GM19452 (cell line): ENCODE measurements around the gene MYL6.
"Not testable (repeated sequence)": the region's sequence is repeated elsewhere in the genome, so short reads cannot be mapped to it uniquely, and the experiment has no call there.

Experiments
- ATAC-seq: cut with Tn5 transposase; IDR thresholded peaks from one replicate; pipeline ENCODE4 v1.9.1; 2021; ENCODE audit not compliant: unreplicated experiment

The MYL6 gene

GRCh38 chr12:56158029-56158925, at the start of gene MYL6:
Gene MYL6 (plus strand): TSS chr12:56158359. CDS start chr12:56158402, 43 bp downstream.
- peak; percentile 76 for ATAC-seq

- ATAC-seq: no peak
These were observed 47.6 kb upstream of the MYL6 start for GRCh38 chr12:56110571-56110970.

- ATAC-seq: no peak
These were observed 44.1 kb upstream of the MYL6 start for GRCh38 chr12:56114084-56114483.

GRCh38 chr12:56115329-56115728, 42.8 kb upstream of the MYL6 start:
- no peak for ATAC-seq

- peak; percentile 46 for ATAC-seq
These were observed 41.7 kb upstream of the MYL6 start, which contains the start of gene RPL41 for GRCh38 chr12:56116267-56117081. Gene RPL41 (plus strand): TSS chr12:56116633.

GRCh38 chr12:56117082-56117706, 41.0 kb upstream of the MYL6 start:
- ATAC-seq: not testable (repeated sequence)

GRCh38 chr12:56117778-56118687, 40.1 kb upstream of the MYL6 start, which contains the start of gene ZC3H10:
Gene ZC3H10 (plus strand): TSS chr12:56118266. CDS start chr12:56120563, 2,297 bp downstream.
- peak; percentile 77 for ATAC-seq

GRCh38 chr12:56118688-56119357, 39.3 kb upstream of the MYL6 start:
- ATAC-seq: no peak

GRCh38 chr12:56119361-56119796, 38.8 kb upstream of the MYL6 start:
- no peak for ATAC-seq

GRCh38 chr12:56120158-56120846, 37.9 kb upstream of the MYL6 start:
- no peak for ATAC-seq

GRCh38 chr12:56121204-56121870, 36.8 kb upstream of the MYL6 start:
- ATAC-seq: no peak

GRCh38 chr12:56122637-56123036, 35.5 kb upstream of the MYL6 start:
- ATAC-seq: no peak

GRCh38 chr12:56124133-56124532, 34.0 kb upstream of the MYL6 start:
- ATAC-seq: no peak

- no peak for ATAC-seq
These were observed 31.4 kb upstream of the MYL6 start for GRCh38 chr12:56126732-56127239.

GRCh38 chr12:56127485-56127887, 30.7 kb upstream of the MYL6 start:
- no peak for ATAC-seq

- ATAC-seq: peak; percentile 90
These were observed 30.1 kb upstream of the MYL6 start, which contains the start of gene ESYT1 for GRCh38 chr12:56127888-56128669. Gene ESYT1 (plus strand): TSS chr12:56128267. CDS start chr12:56128320, 53 bp downstream.

GRCh38 chr12:56128670-56129205, 29.4 kb upstream of the MYL6 start:
- no peak for ATAC-seq
